HG03571 (cell line): ENCODE results near the gene MTUS2.

Experiments
- ATAC-seq: cut with Tn5 transposase; IDR thresholded peaks from one replicate; pipeline ENCODE4 v1.9.1; 2021; ENCODE audit not compliant: unreplicated experiment

The MTUS2 gene

DNA sequence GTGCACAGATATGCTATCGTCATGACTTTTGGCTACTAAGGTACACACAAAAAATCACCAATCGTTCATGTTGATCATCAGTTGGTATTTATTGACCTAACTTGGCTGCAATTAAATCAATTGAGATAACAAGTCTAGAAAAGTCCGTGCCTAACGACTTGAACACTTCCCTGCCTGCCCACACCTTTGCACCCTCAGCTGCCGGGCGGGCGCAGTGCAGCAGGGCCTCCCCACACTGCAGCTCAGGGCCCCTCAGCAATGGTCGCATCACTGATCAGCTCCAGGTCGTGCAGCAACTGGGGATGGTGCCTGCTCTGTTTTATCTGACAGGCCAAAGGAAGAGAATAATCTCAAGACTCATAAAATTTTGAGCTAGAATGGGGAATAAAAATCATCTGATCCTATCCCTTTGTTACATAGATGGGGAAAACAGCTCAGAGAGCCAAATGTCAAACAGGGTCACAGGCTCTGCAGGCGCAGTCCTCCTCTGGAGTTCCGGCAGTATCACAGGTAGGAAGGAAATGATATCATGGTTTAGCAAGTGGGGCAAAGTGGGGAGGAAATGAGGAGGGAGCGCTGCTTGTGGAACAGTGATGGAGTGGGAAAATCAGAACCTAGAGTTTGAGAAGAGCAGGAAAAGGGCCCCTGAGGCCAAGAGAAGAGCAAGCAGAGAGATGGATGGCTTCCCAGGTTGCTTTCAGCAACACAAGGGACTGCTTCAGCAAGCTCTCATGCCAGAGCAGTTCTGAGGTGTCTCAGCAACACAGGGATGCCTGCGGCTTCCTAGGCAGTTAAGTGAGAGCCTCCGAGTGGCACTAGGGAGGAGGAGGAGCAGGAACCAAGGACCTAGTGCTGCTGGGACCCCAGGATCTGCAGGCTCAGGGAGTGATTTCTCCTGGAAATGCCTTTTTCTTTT, 717.9 kb downstream of the MTUS2 start:
- no peak for ATAC-seq

DNA sequence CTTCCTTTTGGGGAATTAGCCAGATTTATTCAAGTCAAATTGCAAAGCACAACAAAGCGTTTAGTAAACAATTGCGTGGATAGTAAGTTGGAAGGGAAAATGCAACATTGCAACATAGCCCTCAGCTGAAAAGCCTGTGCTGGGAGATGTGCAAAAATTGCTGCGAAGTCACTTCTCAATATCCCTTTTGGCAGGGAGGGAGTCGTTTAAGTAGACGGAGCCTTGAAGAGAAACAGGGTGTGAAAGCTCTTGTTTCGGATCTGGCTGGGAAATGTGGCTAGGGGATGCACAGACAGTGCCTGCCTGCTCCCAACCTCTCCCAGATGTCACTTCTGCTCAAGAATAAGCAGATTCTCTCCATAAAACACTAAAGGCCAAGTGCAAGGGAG, 718.5 kb downstream of the MTUS2 start:
- no peak for ATAC-seq

DNA sequence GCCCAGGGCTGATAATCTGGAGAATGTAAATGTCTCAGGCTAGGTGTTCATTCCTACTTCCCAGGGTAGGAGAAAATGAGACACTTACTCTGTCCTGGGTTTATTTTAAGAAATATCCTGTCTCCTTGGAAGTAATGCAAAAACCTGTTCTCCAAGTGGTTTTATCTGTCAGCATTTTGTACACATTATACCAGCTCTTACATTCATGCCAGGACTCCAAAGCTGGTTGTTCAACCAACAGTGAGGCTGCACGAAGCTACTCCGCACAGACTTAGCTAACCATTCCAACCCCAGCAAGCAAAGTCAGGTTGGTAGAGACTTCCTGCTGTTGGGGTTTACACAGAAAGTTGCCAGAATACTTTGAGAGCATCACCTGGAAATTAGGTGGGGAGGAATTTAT, 719.7 kb downstream of the MTUS2 start:
- ATAC-seq, result no peak

DNA sequence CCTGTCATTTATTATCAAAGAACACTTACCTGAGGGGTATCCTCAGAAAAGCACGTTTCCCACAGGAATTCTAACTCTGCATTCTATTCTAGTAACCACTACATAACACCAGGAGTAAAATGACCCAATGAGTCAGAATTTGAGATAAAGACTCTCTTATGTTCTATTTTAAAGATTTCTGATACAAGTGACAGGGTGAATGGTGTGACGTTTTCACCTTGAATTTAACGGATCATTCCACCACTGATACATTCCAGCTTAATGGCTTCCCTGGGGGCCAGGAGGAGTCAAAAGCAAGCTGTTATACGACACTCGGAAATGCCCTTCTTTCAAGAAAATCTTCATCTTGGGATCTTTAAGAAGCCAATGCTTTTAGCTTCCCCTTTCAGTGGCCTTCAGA, 720.2 kb downstream of the MTUS2 start:
- ATAC-seq, result no peak

DNA sequence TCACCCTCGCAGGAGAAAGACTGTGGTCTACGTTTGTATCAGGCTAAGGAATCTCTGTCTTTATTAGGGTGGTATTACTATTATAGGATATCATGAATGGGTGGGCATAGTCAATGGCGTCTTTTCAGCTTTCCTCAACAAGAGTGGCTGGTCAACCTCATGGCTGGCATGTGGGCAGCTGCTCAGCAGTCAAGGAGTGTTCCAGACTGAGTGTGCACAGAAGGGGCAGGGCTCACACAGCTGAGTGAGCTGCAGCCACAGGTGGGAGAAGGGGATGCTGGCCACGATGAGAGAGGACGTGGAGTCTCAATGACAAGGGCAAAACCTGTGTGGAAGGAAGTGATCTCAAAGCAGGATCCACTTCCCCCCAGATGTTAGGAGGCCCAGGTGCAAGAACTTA, 720.7 kb downstream of the MTUS2 start:
- no peak for ATAC-seq

DNA sequence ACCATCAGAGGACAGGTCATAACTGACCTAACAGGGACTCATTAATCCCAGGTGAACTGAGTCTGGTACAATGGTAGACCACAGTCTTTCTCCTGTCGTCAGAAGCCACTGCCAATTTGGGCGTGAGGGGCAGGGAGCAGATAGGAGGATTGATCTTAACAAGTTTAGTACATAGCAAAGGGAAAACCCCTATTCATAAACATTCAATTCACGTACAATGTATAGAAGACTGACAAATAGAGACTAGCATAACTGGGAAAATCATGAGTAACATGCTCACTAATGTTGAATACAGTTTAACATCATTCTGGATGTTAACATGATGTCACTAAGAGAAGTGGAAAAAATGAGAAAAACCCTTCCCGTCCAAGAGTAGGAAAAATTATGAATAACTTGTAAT, 721.3 kb downstream of the MTUS2 start:
- no peak for ATAC-seq

DNA sequence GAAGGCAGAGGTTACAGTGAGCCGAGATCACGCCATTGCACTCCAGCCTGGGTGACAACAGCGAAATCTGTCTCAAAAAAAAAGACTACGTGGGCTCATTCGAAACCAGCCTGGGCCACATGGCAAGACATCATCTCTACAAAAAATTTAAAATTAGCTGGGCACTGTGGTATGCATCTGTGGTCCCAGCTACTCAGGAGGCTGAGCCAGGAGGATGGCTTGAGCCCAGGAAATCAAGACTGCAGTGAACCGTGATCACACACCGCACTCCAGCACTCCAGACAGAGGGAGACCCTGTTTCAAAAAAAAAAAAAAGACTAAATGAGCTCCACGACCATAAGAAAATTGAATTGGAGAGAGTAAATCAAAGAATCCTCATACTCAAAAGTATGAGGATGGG, 722.2 kb downstream of the MTUS2 start:
- ATAC-seq, result no peak

DNA sequence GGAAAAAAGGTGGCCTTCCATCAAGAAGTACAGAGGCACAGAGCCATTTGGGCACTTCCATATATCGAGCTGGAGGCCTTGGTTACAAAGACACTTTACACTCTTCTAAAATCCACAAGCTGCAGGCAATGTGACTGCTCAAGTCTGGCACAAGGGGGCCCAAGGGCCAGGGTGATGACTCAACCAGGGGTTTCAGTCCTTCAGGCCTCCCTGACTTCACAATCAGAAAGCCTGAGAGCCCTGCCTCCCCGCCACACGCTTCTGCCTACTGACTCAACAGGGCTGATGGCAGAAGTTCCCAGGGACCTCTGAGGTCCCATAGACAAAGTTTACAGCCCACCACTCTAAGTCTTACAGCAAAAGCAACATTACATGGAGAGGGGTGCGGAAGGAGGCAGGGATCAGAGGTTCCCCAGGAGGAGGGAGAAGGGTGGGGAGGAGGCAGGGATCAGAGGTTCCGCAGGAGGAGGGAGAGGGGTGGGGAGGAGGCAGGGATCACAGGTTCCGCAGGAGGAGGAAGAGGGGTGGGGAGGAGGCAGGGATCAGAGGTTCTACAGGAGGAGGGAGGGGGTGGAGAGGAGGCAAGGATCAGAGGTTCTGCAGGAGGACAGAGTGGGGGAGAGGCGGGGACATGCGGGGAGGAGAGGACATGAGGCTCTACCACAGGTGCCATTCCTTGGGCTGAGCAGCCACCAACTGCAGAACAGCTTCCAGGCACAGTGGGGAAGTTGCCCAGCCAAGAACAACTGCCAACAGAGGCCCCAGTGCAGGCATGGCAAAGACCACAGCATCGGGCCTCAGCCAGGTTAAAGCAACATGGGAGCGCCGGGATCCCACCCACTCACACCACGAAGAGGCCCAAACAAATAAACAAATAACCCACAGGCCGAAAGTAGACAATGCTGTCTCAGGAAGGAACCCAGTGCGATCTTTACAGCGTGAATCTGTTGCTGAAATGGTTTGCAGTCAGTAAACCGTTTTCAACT, 723.4 kb downstream of the MTUS2 start:
- peak; percentile 95 for ATAC-seq

DNA sequence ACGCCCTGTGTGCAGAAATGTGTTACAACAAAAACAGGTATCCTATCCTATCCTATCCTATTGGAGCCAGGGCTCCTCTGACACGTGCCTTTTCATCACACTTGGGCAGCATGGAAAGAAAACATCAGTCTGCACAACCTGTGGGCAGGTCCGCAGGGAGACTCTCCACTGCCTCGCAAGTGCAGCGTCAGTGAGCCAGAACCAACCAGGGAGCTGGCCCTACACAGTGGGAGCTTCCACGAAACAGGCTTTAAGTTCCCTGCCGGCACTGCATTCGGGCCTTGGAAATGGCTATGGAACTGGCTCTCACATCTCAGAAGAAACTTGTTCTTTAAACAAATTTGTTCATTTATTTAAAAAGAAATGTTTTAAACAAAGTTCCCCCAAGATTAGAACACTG, 725.8 kb downstream of the MTUS2 start:
- no peak for ATAC-seq

DNA sequence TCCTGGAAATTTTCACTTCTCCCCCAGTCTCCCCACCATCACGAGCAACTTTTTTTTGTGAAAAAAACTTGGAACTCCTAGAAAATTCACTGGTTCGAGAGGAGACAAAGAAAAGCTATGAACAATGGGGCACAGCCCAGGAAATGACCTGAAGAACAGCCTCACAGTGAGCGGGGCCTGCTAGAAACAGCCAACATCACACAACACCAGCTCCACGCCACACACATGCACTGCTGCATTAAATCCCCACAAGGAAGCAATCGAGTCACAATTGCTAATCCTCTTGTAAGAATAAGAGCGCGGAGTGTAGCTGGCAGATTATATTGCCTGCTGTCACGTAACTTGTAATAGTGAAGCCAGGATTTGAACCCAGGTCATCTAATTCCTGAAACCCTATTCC, 726.5 kb downstream of the MTUS2 start:
- no peak for ATAC-seq

DNA sequence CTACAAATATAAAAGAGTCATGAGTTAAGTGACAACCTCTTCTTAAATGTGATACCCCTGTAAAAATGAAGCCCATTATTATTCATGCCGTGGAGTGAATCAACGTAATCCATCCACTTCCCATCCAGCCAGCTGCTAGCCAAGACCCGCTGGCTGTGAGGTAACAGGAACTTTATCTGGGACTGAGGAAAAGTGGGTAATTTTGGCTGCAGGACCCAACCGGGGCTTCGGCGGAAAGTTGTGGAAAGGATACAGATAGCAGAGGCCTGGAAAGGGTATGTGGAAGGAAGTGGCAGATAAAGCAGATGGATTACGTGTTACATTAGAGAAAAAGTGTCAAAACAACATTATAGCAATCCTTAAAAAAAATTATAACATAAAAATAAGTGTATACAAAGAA, 727.0 kb downstream of the MTUS2 start:
- ATAC-seq, result no peak

DNA sequence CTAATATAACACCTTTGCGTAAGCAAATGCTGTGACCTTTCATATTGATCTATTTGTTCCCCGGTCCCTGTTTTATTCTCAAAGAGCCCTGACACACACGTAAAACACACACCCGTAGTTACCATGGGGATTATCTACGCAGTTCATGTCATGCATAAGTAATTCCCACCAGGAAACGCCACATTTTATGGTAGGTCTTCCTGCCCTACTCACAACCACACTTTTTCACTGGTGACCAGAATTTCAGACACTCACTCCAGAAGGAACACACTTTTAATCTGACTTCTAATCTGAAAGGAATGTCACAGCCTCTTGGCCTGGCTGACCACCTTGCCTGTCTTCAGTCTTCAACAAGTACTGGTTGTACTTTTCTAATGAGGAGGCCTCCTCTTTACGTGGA, 728.6 kb downstream of the MTUS2 start:
- ATAC-seq, result no peak

DNA sequence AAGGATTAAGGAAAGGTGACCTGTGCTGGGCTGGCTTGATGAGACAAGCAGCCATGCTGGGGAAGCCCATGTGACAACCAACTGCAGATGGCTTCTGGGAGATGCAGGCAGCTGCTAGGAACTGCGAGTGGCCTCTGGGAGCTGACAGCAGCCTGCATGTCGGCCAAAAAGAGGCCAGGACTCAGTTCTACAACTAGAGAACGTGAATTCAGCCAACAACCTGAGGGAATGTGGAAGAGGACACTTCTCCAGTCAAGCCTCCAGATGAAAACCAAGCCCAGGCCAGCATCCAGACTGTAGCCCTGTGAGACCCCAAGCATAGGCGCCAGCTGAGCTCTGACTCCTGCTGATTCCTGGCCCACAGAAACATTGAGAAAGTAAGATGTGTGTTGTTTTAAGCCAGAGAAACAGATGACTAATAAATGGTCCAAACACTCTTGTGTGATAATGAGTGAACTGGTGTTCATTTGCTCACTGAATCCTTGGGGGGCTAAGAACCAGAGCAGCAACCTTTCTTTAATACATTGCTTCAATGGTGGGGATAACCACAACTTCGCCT, 730.4 kb downstream of the MTUS2 start:
- ATAC-seq, result no peak

DNA sequence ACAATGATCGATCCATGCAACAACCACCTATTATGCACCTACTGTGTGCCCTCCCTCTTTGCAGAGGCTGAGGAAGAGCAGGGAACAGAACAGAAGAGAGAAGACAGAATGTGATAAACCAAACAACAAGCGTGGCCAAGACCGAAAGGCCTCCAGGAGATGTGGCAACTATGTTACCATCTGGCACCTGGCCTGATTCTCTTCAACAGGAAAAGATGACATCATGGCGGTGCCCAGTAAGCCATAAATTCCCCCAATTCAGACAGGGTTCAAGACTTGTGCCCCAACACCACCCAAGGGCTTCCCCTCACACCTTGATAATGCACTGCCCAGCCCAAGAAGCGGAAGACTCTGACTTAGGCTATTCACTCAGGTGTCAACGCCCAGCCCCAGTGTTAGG, 731.1 kb downstream of the MTUS2 start:
- ATAC-seq, result no peak
